OCI-LY7 (cell line): ENCODE results near the gene AP1S1. TPM values are rescaled to one million over a fixed set of nuclear protein-coding genes. Genes with fewer than 3 reads are reported as not detected.

Experiments used
- BruUV-seq: library from RNA; stranded (reverse); fragments of 400-500 nt; replicated peaks from 2 replicates; lab custom pipeline; 2021; lab: Mats Ljungman, UMichigan
- CTCF ChIA-PET: fragments of 300-600 bp; sonication (Branson Sonifier 250); formaldehyde crosslinking; loops from one replicate; lab custom pipeline; 2022; ENCODE audit warnings: antibody characterized with exemption; ENCODE audit not compliant: unreplicated experiment; lab: Charles Lee
- POLR2A ChIA-PET: fragments of 300-600 bp; sonication (Branson Sonifier 250); formaldehyde crosslinking; loops from one replicate; lab custom pipeline; 2022; ENCODE audit warnings: antibody characterized with exemption; lab: Charles Lee
- DNase-seq: peaks from one replicate; pipeline ENCODE4 v3.0.0-alpha.2; 2015; ENCODE audit warnings: low spot score
- H2AFZ ChIP-seq: fragments of 200-600 bp; sonication (generic), shearing (Covaris generic); 2 replicates; pipeline ENCODE4 v1.6.1; 2014; ENCODE audit warnings: mild to moderate bottlenecking, antibody characterized with exemption, low read length, moderate library complexity
- H3K27ac ChIP-seq: fragments of 200-600 bp; sonication (generic); 2 replicates; pipeline ENCODE4 v1.5.1; 2014; ENCODE audit warnings: mixed run types, low read depth, mild to moderate bottlenecking, moderate library complexity, low read length, inconsistent platforms; ENCODE audit not compliant: poor library complexity, severe bottlenecking
- H3K36me3 ChIP-seq: fragments of 200-600 bp; sonication (generic); 2 replicates; pipeline ENCODE4 v1.6.1; 2014; ENCODE audit warnings: mild to moderate bottlenecking, antibody characterized with exemption, low read length, moderate library complexity, mixed read lengths; ENCODE audit not compliant: insufficient read depth
- H3K4me1 ChIP-seq: fragments of 200-600 bp; sonication (generic); 2 replicates; pipeline ENCODE4 v1.5.1; 2014; ENCODE audit warnings: mild to moderate bottlenecking, low read length; ENCODE audit not compliant: insufficient read depth, poor library complexity, severe bottlenecking
- H3K4me2 ChIP-seq: fragments of 200-600 bp; sonication (generic); 2 replicates; pipeline ENCODE4 v1.6.1; 2014; ENCODE audit warnings: mild to moderate bottlenecking, low read length
- H3K4me3 ChIP-seq: fragments of 200-600 bp; sonication (generic); 2 replicates; pipeline ENCODE4 v1.5.1; 2014; ENCODE audit warnings: mild to moderate bottlenecking, low read depth, low read length; ENCODE audit not compliant: poor library complexity, severe bottlenecking
- H3K79me2 ChIP-seq: fragments of 200-600 bp; sonication (generic); 2 replicates; pipeline ENCODE4 v1.6.1; 2016; ENCODE audit warnings: low read depth, mild to moderate bottlenecking, low read length, moderate library complexity, mixed read lengths; ENCODE audit not compliant: insufficient read depth
- H3K9me2 ChIP-seq: fragments of 200-600 bp; sonication (generic); 2 replicates; pipeline ENCODE4 v1.6.1; 2016; ENCODE audit warnings: mild to moderate bottlenecking, low read length, mixed read lengths; ENCODE audit not compliant: insufficient read depth
- H3K9me3 ChIP-seq: fragments of 200-600 bp; sonication (generic); 2 replicates; pipeline ENCODE4 v1.6.1; 2014; ENCODE audit warnings: mild to moderate bottlenecking, mixed run types, low read length, mixed read lengths
- H4K20me1 ChIP-seq: fragments of 200-600 bp; sonication (generic); 2 replicates; pipeline ENCODE4 v1.6.1; 2014; ENCODE audit warnings: mild to moderate bottlenecking, antibody characterized with exemption, low read length, moderate library complexity, mixed read lengths; ENCODE audit not compliant: insufficient read depth
- CTCF ChIP-seq: fragments of 200-600 bp; sonication (generic); conservative IDR thresholded peaks from 2 replicates; pipeline ENCODE4 v1.5.1; 2014; ENCODE audit warnings: mild to moderate bottlenecking, antibody characterized with exemption, low read length, moderate library complexity, mixed read lengths
- EZH2phosphoT487 ChIP-seq: fragments of 200-600 bp; sonication (generic); IDR thresholded peaks from 2 replicates; pipeline ENCODE4 v1.6.1; 2018; ENCODE audit warnings: low read depth, borderline replicate concordance, mild to moderate bottlenecking, mixed run types, antibody characterized with exemption, low read length, moderate library complexity, mixed read lengths
- intact Hi-C: fragments of 100-400 bp; cut with micrococcal nuclease; formaldehyde crosslinking; loops from one replicate; pipeline ENCODE4 v1.10.0; 2022; ENCODE audit not compliant: unreplicated experiment
- total RNA-seq, 2 experiments: library from RNA; depleted of rRNA in 1 of 2; stranded (reverse); fragments of >200 nt in 1 of 2; shearing (Covaris generic) in 1 of 2; gene quantifications; 2 replicates each; pipeline ENCODE4 v1.2.3, GENCODE V29; 2014 to 2022

Gene AP1S1
- total RNA-seq, 2 experiments from 2014 or later = 57.9 to 67.3 TPM

- TF ChIP-seq EZH2phosphoT487 (no peak), CTCF (no peak)
- Histone ChIP-seq H3K4me3 (no peak overlapping the region), H3K27ac (no peak overlapping the region), H3K36me3 (no peaks in the 10 kb centered on the region), H3K9me3 (no peaks in the 10 kb centered on the region), H4K20me1 (no peaks in the 10 kb centered on the region), H3K4me1 (peaks cover 23% of the 10 kb centered on the region), H2AFZ (no peak overlapping the region), H3K4me2 (no peak overlapping the region), H3K9me2 (no peaks in the 10 kb centered on the region), H3K79me2 (no peaks in the 10 kb centered on the region)
- intact Hi-C loops = no loop called here
- POLR2A ChIA-PET = no interaction called here
- no TSS peak for BruUV-seq
- CTCF ChIA-PET = no interaction called here
- no peak for DNase-seq
Measured at GRCh38 chr7:101124376-101125056, 29.8 kb upstream of the AP1S1 start.

- no peaks in the 10 kb centered on the region for H3K79me2 ChIP-seq
- peak; percentile 16 for DNase-seq
- CTCF ChIA-PET = interaction anchor here (1.0 kb wide), 1 partner anchor 55 kb away, joined by 3 read pairs; no protein-coding TSS in a partner anchor
- H3K4me2 ChIP-seq = peak overlapping the region; percentile 53
- peak overlapping the region; percentile 71; the same call in 1 of the 2 replicates for H2AFZ ChIP-seq
- intact Hi-C loops = no loop called here
- no peaks in the 10 kb centered on the region for H3K9me2 ChIP-seq
- H3K27ac ChIP-seq = no peak overlapping the region
- no peaks in the 10 kb centered on the region for H3K9me3 ChIP-seq
- H3K36me3 ChIP-seq = no peaks in the 10 kb centered on the region
- no peaks in the 10 kb centered on the region for H4K20me1 ChIP-seq
- TF ChIP-seq CTCF (no peak), EZH2phosphoT487 (no peak)
- no TSS peak for BruUV-seq
- H3K4me1 ChIP-seq = peaks cover 23% of the 10 kb centered on the region
- peak overlapping the region; percentile 7 for H3K4me3 ChIP-seq
- POLR2A ChIA-PET = interaction anchor here (0.5 to 1.1 kb wide), 3 partner anchors 13 to 48 kb away, joined by 3 to 4 read pairs (median 4); no protein-coding TSS in a partner anchor
Measured at GRCh38 chr7:101125989-101126650, 28.2 kb upstream of the AP1S1 start.
